CD4-positive, alpha-beta T cell treated with Interleukin-12 subunit alpha and Interleukin-12 subunit beta, for 1 hour (primary cell): Measurements from ENCODE around the gene STARD10.

Source experiments
- DNase-seq: peaks from one replicate; pipeline ENCODE4 v3.0.0-alpha.2; 2020

The STARD10 gene

DNA sequence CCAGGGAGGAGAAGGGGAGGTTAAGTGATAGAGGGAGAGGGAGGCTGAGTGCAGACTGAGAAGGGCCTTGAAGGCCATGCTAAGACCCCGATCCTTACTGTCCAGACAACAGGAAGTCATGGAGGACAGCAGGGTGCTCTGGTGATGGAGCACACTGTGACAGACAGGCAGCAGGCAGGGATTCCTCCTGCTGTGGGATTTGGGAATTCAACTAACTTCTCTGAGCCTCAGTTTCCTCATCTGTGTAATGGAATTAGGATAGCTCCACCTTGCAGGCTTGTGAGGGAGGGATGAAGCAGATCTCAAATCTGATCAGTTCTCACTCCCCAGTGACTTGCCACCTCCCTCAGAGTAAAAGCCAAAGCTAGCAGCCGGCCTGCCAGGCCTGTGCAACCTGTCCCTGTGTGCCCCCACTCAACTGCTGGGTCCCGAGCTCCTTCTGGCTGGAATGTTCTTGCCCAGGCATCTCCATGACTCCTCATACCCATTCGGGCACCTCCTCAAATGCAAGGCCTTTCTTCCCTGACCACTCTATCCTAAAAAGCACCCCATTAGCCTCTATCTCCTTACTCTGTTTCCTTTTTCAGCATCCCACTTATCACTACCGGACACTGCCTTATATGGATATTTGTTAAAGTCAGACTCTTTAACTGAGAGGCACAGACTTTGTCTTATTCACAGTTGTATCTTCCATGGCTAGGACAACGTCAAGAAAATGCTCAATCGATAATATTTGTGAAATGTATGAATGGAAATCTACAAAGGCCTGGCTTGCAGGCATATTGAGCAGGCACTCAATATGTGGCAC lies 51.1 kb downstream of the STARD10 start:
- DNase-seq, result no peak

GRCh38 chr11:72741849-72742512 lies 51.9 kb downstream of the STARD10 start:
- DNase-seq, result no peak

DNA sequence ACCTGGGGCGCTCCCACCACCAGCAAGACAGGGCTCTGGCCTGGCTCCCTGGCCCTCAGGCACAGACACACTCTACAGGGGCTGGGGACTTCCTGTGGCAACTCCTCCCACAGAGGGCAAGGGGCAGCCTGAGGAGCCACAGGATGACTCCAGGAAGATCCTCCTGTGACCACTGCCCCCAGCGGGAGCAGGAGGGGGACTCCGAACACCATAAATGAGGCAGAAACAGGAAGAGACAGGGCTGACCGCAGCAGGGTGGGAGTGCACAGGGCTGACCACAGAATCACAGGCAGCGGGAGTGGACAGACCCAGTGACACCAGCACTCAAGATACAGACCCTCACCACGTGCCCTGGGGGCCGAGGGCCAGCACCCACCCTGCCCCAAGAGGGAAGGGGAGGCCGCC lies 52.4 kb downstream of the STARD10 start:
- DNase-seq, result peak; percentile 27

- no peak for DNase-seq
Observed at GRCh38 chr11:72740562-72741428, 53.1 kb downstream of the STARD10 start.

GRCh38 chr11:72740060-72740424 lies 53.8 kb downstream of the STARD10 start:
- no peak for DNase-seq

DNA sequence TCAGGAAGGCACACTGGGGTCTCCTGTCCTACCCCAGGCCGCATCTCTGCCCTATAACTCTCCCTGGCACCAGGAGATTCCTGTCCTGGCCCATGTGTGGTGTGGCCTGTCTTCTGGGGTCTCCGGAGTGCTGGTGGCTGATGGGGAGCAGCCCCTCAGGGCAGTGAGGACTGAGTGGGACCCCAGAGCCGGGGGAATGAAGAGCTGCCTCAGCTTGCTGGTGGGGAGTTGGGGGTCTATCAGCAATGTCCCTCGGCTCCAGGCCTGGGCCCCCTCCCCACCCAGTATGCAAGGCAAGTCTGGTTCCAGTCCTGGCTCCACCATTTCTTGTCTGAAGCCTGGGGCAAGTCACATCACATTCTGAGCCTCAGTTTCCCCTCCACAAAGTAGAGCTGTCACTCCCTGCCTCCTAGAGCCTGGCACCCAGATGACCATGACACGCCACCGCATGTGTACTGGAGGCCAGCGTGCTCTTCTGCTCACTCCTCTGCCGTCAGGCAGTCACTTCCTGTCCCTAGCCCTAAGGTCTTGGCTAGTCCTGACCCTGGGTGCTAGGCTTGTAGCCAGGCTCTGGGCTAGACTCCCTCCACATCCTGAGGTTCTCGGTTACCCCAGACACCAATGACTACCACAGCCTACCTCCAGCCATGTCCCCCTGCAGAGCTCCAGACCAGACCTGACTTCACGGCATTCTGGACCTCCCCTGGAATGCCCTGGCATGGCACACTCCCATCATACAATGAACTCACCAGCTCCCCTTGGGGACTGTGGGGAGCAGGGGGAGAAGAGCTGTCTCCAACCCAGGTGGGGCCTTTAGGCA lies 54.4 kb downstream of the STARD10 start:
- DNase-seq, result no peak

GRCh38 chr11:72738199-72739141 lies 55.4 kb downstream of the STARD10 start:
- DNase-seq, result no peak

DNA sequence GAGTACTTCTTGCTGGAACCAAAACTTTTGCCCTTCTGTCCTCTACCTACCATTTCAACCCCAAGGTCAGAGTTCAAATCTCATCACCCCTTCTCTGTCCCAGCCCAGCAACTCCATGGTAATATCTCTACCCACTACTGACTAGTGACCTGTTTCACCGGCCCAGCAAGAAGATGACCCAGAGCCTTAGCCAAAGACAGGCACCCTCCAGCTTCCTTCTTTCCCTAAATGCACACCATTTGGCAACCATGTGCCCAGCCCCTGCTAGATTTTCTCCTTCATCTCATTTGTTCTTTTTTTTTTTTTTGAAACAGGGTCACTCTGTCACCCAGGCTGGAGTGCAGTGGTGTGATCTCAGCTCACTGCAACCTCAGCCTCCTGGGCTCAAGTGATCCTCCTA lies 56.5 kb downstream of the STARD10 start:
- DNase-seq, result no peak

- peak; percentile 78 for DNase-seq
Observed at GRCh38 chr11:72736452-72737069, 57.3 kb downstream of the STARD10 start.

DNA sequence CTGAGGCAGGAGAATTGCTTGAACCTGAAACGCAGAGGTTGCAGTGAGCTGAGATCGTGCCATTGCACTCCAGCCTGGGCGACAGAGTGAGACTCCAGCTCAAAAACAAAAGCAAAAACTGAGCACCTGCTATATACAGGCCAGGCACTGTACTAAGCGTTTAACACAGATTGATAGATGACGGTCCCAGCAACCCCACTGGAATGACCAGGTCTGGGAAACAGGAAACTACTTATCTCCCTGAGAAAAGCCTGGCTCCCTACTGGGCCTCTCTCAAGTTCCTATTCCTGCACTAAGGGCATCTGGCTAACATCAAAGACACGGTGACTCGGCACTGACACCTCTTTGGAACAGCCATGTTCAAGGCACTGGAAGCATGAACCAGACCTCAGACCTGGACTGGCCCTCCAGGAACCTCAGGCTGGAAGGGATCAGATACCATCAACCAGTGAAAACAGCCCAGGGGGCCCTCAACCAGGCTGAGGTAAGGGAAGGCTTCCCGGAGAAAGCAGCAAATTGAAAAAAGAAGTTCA lies 58.3 kb downstream of the STARD10 start:
- no peak for DNase-seq

DNA sequence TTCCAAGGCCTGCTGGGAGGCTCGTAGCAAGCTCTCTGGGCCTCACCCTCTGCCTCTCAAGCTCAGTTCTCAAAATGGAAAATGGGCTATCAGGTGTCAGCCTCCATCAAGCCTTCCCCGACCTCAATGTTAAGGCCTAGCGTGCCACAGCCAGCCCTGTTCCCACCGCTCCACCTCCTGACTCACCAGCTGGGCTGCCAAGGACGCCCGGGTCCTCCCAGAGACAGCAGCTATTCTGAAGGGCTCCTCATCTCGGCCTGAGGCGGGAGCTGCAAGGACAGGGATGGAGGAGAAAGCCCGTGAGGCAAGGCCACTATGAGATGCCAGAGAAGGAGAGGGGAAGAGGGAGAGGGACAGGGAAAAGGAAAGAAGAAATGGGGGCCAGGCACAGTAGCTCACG lies 61.5 kb downstream of the STARD10 start:
- no peak for DNase-seq

GRCh38 chr11:72730737-72731136 lies 63.1 kb downstream of the STARD10 start:
- DNase-seq, result no peak

DNA sequence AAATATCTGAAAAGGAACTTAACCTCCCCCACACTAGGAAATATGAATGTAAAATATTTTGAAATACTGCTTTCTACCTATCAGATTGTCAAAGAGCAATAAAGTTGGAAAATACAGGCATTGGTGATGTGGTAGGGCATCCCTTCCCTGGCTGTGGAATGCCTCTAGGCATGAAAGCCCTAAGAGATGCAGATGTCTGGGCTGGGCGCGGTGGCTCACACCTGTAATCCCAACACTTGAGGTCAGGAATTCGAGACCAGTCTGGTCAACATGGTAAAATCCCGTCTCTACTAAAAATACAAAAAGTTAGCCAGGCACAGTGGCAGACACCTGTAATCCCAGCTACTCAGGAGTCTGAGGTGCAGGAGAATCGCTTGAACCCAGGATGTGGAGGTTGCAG lies 63.6 kb downstream of the STARD10 start:
- DNase-seq, result no peak

DNA sequence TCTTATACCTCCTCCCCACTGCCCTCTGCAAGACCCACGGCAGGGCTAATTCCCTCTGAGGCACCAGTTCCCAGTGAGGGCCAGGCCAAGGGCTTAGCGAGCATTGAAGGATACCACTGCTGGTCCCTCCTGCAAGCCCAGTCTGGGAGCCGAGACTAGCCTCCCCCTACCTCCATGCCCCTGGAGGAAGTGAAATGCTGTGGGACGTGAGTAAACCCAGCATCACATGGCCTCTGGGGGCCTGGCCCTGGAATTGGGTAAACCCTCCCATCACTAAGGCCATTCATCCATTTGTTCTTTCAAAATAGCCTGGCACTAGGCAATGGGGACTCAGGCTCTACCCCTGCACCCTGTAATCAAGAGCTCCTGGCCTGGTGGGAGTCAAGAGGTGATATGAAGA lies 66.3 kb downstream of the STARD10 start:
- no peak for DNase-seq

DNA sequence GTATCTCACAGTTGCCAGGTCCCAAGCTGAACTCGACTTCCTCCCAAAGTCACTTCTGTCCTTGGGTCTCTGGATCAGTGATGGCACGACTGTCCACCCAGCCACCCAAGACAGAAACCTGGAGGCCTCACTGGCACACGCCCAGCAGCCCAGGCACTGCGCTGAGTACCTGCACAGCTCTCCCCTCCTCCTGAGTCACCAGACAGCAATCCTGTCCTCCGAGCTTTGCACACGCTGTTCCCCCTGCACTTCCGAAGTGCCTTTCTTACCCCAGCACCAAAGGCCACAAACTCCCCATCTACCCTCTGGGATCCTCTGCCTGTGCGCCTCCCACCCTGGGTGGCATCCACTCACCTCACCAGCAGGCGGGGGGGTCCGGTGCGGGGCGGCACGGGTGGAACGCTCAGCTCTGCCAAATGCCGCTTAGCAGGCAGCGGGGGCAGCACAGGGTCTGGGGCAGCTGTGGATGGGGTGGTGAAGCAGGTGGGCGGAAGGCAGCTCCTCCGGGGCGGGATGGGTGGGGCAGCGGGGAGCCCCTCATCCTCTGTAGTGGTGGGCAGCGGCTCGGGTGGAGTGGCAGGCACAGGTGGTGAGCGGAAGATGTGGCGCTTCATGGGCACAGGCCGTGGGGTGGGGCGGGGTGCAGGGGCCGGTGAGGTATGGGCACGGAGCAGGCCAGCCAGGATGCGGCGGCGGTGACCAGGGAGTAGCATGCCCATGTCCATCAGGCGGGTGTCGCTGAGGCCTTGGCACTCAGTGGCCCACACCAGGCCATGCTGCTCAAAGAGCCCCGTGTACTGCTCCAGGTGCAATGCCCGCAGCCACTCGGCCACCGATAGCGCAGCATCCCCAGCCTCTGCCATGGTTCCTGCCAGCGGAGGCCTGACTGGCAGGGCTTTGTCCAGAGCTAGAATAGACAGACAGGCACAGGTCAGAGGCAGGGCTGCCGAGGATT lies 67.3 kb downstream of the STARD10 start:
- no peak for DNase-seq

DNA sequence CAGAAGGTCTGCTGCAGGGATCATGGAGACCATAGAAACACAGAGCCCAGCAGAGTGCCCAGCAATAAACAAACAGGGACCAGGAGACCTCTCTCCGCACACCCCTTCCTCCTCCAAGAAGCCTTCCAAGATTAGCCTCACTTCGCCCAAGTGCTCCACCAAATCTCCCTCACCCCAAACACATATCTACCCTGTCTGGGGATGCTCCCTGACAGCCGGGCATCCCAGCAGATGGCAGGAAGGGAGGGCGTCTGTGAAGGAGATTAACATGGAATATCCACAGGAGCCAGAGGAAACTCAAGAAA lies 68.2 kb downstream of the STARD10 start:
- no peak for DNase-seq

GRCh38 chr11:72724851-72725723 lies 68.8 kb downstream of the STARD10 start:
- DNase-seq, result peak; percentile 91

DNA sequence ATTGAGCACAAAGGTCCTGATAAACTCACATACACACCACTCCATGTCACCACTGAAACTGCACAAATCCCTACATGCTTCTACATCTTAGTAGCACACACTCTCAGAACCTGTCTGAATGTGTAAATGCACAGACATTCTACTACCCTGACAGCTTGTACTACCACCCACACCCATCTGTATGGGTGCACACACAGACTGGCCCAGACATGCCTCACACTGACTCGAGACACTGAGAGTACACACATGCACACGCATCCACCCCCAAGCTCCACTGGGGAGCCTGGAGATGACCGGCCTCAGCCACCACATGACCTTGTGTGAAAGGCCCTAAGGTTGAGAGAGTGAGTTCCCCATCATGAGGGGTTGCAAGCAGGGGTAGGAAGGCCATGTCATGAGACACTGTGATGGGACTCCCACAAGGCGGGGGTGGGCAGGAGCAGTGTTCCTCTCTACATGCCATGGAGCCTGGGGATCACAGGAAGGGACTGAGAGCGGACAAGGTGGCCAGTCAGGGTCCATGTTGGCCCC lies 69.8 kb downstream of the STARD10 start:
- DNase-seq, result no peak
